Bronchial epithelial cell (primary cell): Measurements from ENCODE around the gene SYNGAP1. TPM values are rescaled to one million over a fixed set of nuclear protein-coding genes. Genes with fewer than 3 reads are reported as not detected.

ENCODE experiments used
- DNase-seq: peaks from one replicate; pipeline ENCODE4 v3.0.0-alpha.2; 2010; ENCODE audit warnings: low read depth
- FAIRE-seq: peaks from 2 replicates; lab custom pipeline; 2011; peaks lifted over from hg19 to GRCh38; lab: Jason Lieb, UNC
- H3K27me3 ChIP-seq: 2 replicates; pipeline ENCODE4 v1.5.1; 2011; ENCODE audit warnings: low read length; ENCODE audit not compliant: control insufficient read depth, insufficient read depth
- H3K36me3 ChIP-seq: 2 replicates; pipeline ENCODE4 v1.5.1; 2011; ENCODE audit warnings: low read length; ENCODE audit not compliant: control insufficient read depth, insufficient read depth
- H3K4me3 ChIP-seq: 2 replicates; pipeline ENCODE4 v1.5.1; 2011; ENCODE audit warnings: mild to moderate bottlenecking, low read depth, low read length, control low read depth
- total RNA-seq: library from RNA; depleted of rRNA; stranded (reverse); fragments of >200 nt; gene quantifications from 2 replicates; pipeline ENCODE4 v1.2.1, GENCODE V29; 2014
- TF ChIP-seq, protein P1 (sequence below): IDR thresholded peaks from 2 replicates; pipeline ENCODE4 v1.5.1; 2011; ENCODE audit warnings: mild to moderate bottlenecking, moderate library complexity, low read length, control low read depth, inconsistent platforms; ENCODE audit not compliant: insufficient read depth, severe bottlenecking

The SYNGAP1 gene
- total RNA-seq, 1 donor from 2014 or later: 0.79 TPM

DNA sequence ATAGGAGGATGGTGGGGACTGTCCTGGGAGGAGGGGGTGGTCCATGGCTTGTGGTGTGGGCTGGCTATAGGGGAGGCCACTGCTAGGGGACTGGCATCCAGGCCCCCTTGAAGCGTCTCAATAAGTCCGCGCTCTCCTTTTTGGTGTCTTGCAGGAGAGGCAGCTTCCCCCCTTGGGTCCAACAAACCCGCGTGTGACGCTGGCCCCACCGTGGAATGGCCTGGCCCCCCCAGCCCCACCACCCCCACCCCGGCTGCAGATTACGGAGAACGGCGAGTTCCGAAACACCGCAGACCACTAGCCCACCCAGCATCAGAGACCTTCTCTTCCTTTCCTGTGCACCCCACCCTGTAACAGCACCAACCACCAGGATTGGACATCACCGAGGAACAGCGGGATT is 31.7 kb downstream of the SYNGAP1 start:
- Histone ChIP-seq H3K36me3 (peaks cover 15% of the 10 kb centered on the region), H3K4me3 (no peak overlapping the region), H3K27me3 (no peaks in the 10 kb centered on the region)
- TF ChIP-seq, protein P1, sequence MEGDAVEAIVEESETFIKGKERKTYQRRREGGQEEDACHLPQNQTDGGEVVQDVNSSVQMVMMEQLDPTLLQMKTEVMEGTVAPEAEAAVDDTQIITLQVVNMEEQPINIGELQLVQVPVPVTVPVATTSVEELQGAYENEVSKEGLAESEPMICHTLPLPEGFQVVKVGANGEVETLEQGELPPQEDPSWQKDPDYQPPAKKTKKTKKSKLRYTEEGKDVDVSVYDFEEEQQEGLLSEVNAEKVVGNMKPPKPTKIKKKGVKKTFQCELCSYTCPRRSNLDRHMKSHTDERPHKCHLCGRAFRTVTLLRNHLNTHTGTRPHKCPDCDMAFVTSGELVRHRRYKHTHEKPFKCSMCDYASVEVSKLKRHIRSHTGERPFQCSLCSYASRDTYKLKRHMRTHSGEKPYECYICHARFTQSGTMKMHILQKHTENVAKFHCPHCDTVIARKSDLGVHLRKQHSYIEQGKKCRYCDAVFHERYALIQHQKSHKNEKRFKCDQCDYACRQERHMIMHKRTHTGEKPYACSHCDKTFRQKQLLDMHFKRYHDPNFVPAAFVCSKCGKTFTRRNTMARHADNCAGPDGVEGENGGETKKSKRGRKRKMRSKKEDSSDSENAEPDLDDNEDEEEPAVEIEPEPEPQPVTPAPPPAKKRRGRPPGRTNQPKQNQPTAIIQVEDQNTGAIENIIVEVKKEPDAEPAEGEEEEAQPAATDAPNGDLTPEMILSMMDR: no peak
- DNase-seq: no peak
- FAIRE-seq: no peak

DNA sequence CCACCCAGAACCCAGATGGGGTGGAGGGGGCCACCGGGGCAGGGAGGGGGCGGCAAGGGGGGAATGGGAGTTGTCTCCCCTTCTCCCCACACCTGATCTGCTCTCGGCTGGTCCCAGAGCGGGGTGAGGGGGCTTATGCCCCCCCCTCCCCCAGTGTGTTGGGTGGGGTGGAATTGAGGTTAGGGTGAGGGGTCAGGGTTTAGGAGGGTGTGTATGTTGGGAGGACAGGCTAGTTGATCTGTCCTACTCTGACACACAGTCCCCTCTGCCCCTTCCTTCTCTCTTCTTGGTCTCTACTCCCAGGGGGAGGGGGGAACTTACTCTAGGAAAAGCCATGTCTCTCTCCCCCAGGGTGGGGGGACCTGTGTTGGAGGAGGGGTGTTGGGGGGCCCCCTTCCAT is 32.6 kb downstream of the SYNGAP1 start:
- no peaks in the 10 kb centered on the region for H3K27me3 ChIP-seq
- DNase-seq (no peak), FAIRE-seq (no peak)
- TF ChIP-seq, protein P1: no peak
- peaks cover 14% of the 10 kb centered on the region for H3K36me3 ChIP-seq
- H3K4me3 ChIP-seq: no peak overlapping the region

DNA sequence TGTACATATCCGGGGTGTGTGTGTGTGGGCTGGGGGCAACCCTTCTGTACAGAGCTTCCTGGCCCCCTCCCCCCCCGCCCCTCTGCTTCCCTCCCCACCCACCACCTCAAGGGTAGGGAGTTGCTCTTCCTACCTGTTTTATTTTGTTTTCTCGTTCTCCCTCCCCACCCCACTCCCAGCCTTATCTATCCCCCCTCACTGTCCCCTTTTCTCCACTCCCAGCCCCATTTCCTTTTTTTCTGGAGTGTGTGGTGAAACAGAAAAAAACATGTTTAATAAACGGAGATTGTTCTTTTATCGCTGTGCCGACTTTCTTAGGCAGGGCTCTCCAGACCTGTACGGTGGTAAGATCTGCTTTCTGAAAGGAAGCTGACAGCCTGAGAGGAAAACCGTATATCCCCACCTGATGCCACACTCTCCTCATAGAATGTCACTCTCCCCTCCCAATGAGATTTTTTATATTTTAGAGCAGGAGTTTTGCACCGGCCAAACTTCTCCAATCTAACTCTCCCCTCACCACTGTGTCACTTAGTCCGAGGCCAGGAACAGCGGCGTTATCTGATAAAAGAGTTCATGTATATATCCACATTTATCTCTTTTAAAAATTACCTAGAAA is 33.6 kb downstream of the SYNGAP1 start:
- TF ChIP-seq, protein P1: no peak
- H3K36me3 ChIP-seq: peaks cover 9% of the 10 kb centered on the region
- H3K27me3 ChIP-seq: no peaks in the 10 kb centered on the region
- FAIRE-seq: no peak
- no peak for DNase-seq
- H3K4me3 ChIP-seq: peak overlapping the region; percentile 88

DNA sequence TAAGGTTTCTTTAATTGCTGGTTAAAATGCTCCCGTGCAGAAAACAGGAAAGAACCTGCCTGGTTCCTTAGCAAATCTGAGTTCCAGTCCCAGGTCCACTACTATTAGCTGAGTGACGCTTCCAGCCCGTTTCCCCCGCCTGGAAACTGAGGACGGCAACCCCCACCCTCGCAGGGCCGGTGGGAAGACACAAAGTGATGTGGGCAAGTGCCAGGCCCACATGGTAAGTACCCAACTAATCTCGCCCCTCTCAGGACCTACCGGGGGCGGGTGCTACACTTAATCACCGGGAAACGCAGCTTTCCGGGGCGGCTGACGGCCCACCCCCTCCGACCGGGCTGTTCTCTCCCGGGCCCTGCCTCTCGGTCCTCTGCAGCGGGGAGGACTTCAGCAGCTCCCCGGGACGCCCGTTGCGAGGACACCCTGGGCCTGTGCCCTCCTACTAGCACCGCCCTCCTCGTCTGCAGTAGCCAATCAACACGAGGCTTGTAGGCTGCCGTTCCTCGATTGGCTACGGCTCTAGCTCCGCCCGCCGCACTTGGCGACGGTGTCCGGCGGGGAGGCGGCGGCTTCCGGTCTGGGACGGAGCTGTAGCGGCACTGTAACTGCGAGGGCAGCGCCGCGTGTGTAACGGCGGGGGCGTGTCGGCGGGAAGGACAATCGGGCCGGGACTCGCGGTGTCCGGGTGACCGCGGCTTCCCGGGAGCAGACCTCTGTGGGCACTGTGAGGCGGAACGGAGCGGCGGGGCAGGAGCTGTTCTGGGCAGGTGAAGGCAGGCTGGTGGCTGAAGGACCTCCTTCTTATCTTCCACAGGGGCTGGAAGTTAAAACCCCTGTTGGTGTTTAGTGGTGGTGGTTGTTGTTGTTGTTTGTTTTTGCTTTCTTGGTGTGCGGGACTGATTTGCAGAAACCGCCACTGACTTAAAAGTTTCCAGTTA is 34.4 kb downstream of the SYNGAP1 start, which contains the start of gene ZBTB9:
ZBTB9 (plus strand) TSS at position 568 of the 938 bp plus-strand sequence. CDS start 525 bp downstream, outside the sequence.
- FAIRE-seq (no peak), DNase-seq (peak; percentile 94)
- H3K27me3 ChIP-seq: no peaks in the 10 kb centered on the region
- peak within 1 kb of the TSS; percentile 88 for H3K4me3 ChIP-seq
- TF ChIP-seq, protein P1: no peak
- peaks cover 8% of the 10 kb centered on the region for H3K36me3 ChIP-seq

DNA sequence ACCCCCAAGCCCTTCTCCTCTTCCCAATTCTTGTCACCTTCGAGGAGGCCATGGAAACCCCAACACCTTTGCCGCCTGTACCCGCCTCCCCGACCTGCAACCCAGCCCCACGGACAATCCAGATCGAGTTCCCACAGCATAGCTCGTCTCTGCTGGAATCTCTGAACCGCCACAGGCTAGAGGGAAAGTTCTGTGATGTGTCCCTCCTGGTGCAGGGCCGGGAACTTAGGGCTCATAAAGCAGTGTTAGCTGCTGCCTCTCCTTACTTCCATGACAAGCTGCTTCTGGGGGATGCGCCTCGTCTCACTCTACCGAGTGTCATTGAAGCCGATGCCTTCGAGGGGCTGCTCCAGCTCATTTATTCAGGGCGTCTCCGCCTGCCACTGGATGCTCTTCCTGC is 35.2 kb downstream of the SYNGAP1 start:
- peaks cover 8% of the 10 kb centered on the region for H3K36me3 ChIP-seq
- TF ChIP-seq, protein P1: no peak
- no peak for FAIRE-seq
- no peaks in the 10 kb centered on the region for H3K27me3 ChIP-seq
- no peak for DNase-seq
- H3K4me3 ChIP-seq: peak overlapping the region; percentile 88
